Breast epithelium (tissue), 4 donors: ENCODE data around the gene ZNF69. TPM values are rescaled to one million over a fixed set of nuclear protein-coding genes. Genes with fewer than 3 reads are reported as not detected.

Experiments used
- DNase-seq, 2 donors: peaks; one replicate each; pipeline ENCODE4 v3.0.0-alpha.2; 2019; ENCODE audit warnings: low spot score in 2 of 2
- H3K27ac ChIP-seq, 2 donors: fragments of 200-600 bp; sonication (generic) in 1 of 2; one replicate each; pipeline ENCODE4 v1.5.1; 2016 to 2019; ENCODE audit warnings: mild to moderate bottlenecking in 1 of 2
- H3K27me3 ChIP-seq, 2 donors: fragments of 200-600 bp; sonication (generic) in 1 of 2; one replicate each; pipeline versions ENCODE4 v1.5.1 to v1.6.0; 2017 to 2019; ENCODE audit warnings: control low read depth in 1 of 2, mild to moderate bottlenecking in 1 of 2
- H3K36me3 ChIP-seq: fragments of 200-600 bp; one replicate; pipeline ENCODE4 v1.5.1; 2019
- H3K4me1 ChIP-seq, 2 donors: fragments of 200-600 bp; sonication (generic); one replicate each; pipeline ENCODE4 v1.5.1; 2016 to 2019; ENCODE audit warnings: control low read depth in 1 of 2
- H3K4me3 ChIP-seq, 3 donors: fragments of 200-600 bp; sonication (generic); 1 replicate in 2 of 3; 2 replicates in 1 of 3; pipeline ENCODE4 v1.5.1; 2016 to 2019; ENCODE audit warnings: mild to moderate bottlenecking in 3 of 3, moderate library complexity in 2 of 3
- H3K9me3 ChIP-seq, 2 donors: fragments of 200-600 bp; sonication (generic) in 1 of 2; one replicate each; pipeline ENCODE4 v1.5.1; 2016 to 2019; ENCODE audit warnings: control low read depth in 1 of 2
- POLR2A ChIP-seq: fragments of 450-650 bp; IDR thresholded peaks from one replicate; pipeline ENCODE4 v1.6.1; 2016; ENCODE audit warnings: antibody characterized with exemption, mild to moderate bottlenecking, moderate library complexity
- POLR2AphosphoS5 ChIP-seq, 3 donors: sonication (generic); formaldehyde crosslinking; IDR thresholded peaks; one replicate each; pipeline ENCODE4 v1.6.1; 2017; ENCODE audit warnings: antibody characterized with exemption in 3 of 3
- intact Hi-C: fragments of 100-400 bp; cut with DNase I; formaldehyde crosslinking; loops from one replicate; pipeline ENCODE4 v1.15.1; 2023; ENCODE audit warnings: low total_unique reads
- total RNA-seq, 3 donors: library from RNA; depleted of rRNA; stranded (reverse); fragments of >200 nt; gene quantifications; one replicate each; pipeline ENCODE4 v1.1.0, GENCODE V29; 2016
- TF ChIP-seq, protein P1 (sequence below), 3 donors: fragments of 450-650 bp; IDR thresholded peaks; one replicate each; pipeline ENCODE4 v1.5.1; 2016 to 2017; ENCODE audit warnings: antibody characterized with exemption in 3 of 3, mild to moderate bottlenecking in 3 of 3, moderate library complexity in 3 of 3

Gene ZNF69
- total RNA-seq, 3 donors from 2014 or later, result 16.3 to 26.1 (median 20.0) TPM

DNA sequence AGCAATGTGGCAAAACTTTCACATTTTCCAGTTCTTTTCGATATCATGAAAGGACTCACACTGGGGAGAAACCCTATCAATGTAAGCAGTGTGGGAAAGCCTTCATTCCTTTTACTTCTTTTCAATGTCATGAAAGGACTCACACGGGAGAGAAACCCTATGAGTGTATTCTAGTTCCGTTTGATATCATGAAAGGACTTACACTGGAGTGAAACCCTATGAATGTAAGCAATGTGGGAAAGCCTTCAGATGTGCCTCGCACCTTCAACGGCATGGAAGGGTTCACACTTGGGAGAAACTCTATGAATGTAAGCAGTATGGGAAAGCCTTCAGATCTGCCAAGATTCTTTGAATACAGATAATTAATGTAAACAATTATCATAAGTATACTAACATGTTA lies 62.7 kb downstream of the ZNF69 start:
- Histone ChIP-seq H3K4me3 (peak overlapping the region in 1 of 3 donors; percentile 15), H3K9me3 (peaks cover 89 to 98% of the 10 kb centered on the region in 2 donors), H3K27me3 (no peaks in the 10 kb centered on the region), H3K36me3 (peaks cover 19% of the 10 kb centered on the region), H3K4me1 (no peaks in the 10 kb centered on the region), H3K27ac (no peak overlapping the region)
- intact Hi-C loops, result no loop called here
- no peak for DNase-seq
- no peak for TF ChIP-seq POLR2AphosphoS5 (IDR thresholded peaks at IDR 0.05)
- no peak for TF ChIP-seq POLR2A
- TF ChIP-seq, protein P1, sequence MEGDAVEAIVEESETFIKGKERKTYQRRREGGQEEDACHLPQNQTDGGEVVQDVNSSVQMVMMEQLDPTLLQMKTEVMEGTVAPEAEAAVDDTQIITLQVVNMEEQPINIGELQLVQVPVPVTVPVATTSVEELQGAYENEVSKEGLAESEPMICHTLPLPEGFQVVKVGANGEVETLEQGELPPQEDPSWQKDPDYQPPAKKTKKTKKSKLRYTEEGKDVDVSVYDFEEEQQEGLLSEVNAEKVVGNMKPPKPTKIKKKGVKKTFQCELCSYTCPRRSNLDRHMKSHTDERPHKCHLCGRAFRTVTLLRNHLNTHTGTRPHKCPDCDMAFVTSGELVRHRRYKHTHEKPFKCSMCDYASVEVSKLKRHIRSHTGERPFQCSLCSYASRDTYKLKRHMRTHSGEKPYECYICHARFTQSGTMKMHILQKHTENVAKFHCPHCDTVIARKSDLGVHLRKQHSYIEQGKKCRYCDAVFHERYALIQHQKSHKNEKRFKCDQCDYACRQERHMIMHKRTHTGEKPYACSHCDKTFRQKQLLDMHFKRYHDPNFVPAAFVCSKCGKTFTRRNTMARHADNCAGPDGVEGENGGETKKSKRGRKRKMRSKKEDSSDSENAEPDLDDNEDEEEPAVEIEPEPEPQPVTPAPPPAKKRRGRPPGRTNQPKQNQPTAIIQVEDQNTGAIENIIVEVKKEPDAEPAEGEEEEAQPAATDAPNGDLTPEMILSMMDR (IDR thresholded peaks at IDR 0.05), result no peak

Other genes starting within 250 kb of the ZNF69 start
- 10 to 100 TPM; 10.4 to 20.9 (median 13.1) TPM for gene ZNF823, start 148.8 kb upstream of the ZNF69 start, total RNA-seq
- 10 to 100 TPM in 2 of 3 donors, 1 to 10 TPM in 1; 7.7 to 17.6 (median 10.2) TPM for gene ZNF441, start 120.8 kb upstream of the ZNF69 start, total RNA-seq
- 1 to 10 TPM; 1.6 to 3.9 (median 3.2) TPM for gene ZNF491, start 89.3 kb upstream of the ZNF69 start, total RNA-seq
- gene ZNF440, start 73.5 kb upstream of the ZNF69 start, total RNA-seq, result 10 to 100 TPM in 2 of 3 donors, 1 to 10 TPM in 1; 9.8 to 16.4 (median 16.0) TPM
- 10 to 100 TPM in 2 of 3 donors, 1 to 10 TPM in 1; 5.1 to 20.8 (median 13.8) TPM for gene ZNF439, start 39.1 kb upstream of the ZNF69 start, total RNA-seq
- gene ZNF700, start 37.3 kb downstream of the ZNF69 start, total RNA-seq, result 10 to 100 TPM; 13.8 to 32.9 (median 22.3) TPM
- 10 to 100 TPM in 1 of 3 donors, 1 to 10 TPM in 2; 2.9 to 14.5 (median 6.9) TPM for gene ZNF763, start 77.3 kb downstream of the ZNF69 start, total RNA-seq
- 10 to 100 TPM in 1 of 3 donors, 1 to 10 TPM in 2; 5.0 to 13.3 (median 8.8) TPM for gene ZNF433, start 147.9 kb downstream of the ZNF69 start, total RNA-seq
- gene ZNF878, start 165.2 kb downstream of the ZNF69 start, total RNA-seq, result under 1 TPM in 2 of 3 donors, not detected in 1; 0.33 to 0.88 TPM
- 10 to 100 TPM in 2 of 3 donors, 1 to 10 TPM in 1; 8.8 to 28.5 (median 11.8) TPM for gene ZNF844, start 176.9 kb downstream of the ZNF69 start, total RNA-seq